Brain pericyte (primary cell): ENCODE measurements around the gene SLC7A8.
"Not testable (repeated sequence)": the region's sequence is repeated elsewhere in the genome, so short reads cannot be mapped to it uniquely, and the experiment has no call there.

Source experiments
- DNase-seq: peaks from one replicate; pipeline ENCODE4 v3.0.0-alpha.2; 2012; ENCODE audit warnings: low read depth, low spot score

SLC7A8 gene

DNA sequence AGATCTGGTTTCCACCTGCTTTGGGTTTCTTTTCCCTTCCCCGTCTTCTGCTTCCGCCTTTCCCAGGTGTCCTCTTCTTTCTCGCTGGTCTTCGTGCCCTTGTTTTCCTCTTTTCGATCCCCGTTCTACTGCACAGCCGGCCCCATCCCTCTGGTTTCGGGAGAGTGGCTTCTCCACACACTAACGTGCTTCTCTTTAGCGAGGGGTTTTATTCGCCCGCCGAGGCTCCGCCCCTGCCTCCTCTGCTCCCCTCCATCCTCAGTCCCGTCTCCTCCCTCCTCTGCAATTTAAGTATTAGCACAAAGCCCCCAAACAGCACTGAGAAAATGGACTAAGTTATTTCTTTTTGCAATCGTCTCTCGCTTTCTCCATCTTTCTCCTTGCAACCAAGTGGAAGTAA lies at the start of gene SLC7A8:
TSS of gene SLC7A8 (minus strand) at position 182 of the 400 bp plus-strand sequence. CDS start 746 bp downstream, outside the sequence.
- no peak for DNase-seq

DNA sequence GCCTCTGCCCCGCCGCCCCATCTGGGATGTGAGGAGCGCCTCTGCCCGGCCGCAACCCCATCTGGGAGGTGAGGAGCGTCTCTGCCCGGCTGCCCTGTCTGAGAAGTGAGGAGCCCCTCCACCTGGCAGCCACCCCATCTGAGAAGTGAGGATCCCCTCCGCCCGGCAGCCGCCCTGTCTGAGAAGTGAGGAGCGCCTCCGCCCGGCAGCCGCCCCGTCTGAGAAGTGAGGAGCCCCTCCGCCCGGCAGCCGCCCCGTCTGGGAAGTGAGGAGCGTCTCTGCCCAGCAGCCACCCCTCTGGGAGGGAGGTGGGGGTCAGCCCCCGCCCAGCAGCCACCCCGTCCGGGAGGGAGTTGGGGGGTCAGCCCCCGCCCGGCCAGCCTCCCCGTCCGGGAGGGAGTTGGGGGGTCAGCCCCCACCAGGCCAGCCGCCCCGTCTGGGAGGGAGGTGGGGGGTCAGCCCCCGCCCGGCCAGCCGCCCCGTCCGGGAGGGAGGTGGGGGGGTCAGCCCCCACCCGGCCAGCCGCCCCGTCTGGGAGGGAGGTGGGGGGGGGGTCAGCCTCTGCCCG lies 48.9 kb upstream of the SLC7A8 start:
- not testable (repeated sequence) for DNase-seq

DNA sequence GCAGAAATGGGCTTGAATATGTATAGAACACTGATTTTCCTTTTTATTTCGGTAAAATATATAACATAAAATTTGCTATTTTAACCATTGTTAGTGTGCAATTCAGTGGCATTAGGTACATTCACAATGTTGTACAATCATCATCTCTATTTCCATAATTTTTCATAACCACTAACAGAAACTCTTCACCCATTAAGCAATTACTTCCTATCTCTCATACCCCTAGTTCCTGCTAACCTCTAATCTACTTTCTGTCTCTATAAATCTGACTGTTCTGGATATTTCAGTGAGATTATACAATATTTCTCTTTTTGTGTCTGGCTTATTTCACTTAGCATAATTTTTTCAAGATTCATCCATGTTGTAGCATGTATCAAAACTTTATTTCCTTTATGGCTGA lies 45.4 kb upstream of the SLC7A8 start:
- no peak for DNase-seq

DNA sequence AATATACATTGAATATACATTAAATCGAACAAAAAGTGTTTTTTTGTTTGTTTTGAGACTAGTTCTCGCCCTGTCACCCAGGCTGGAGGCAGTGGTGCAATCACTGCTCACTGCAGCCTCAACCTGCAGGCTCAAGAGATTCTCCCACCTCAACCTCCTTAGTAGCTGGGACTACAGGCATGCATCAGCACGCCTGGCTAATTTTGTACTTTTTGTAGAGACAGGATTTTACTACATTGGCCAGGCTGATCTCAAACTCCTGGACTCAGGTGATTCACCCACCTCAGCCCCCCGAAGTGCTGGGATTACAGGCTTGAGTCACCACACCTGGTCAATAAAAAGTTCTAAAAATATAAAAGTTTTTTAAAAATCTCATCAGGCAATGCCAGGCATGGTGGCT lies 44.1 kb upstream of the SLC7A8 start:
- no peak for DNase-seq

DNA sequence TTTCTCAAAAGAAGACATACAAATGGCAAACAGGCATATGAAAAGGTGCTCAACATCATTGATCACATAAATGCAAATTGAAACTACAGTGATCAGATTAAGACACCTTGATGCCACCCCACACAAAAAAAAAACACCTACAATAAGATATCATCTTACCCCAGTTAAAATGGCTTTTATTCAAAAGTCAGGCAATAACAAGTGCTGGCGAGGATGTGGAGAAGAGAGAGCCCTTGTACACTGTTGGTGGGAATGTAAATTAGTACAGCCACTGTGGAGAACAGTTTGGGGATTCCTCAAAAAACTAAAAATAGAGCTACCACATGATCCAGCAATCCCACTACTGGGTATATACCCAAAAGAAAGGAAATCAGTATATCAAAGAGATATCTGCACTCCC lies 41.5 kb upstream of the SLC7A8 start:
- not testable (repeated sequence) for DNase-seq

DNA sequence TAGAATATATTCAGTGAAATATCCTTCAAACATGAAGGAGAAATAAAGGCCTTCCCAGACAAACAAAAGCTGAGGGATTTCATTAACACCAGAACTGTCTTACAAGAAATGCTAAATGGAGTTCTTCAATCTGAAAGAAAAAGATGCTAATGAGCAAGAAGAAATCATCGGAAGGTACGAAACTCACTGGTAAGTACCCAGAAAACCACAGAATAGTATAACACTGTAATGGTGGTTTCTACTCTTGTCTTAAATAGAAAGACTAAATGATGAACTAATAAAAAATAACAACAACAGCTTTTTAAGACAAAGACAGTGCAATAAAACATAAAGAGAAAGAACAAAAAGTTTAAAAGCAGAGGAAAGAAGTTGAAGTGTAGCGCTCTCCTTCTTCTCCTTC lies 35.6 kb upstream of the SLC7A8 start:
- DNase-seq: no peak

DNA sequence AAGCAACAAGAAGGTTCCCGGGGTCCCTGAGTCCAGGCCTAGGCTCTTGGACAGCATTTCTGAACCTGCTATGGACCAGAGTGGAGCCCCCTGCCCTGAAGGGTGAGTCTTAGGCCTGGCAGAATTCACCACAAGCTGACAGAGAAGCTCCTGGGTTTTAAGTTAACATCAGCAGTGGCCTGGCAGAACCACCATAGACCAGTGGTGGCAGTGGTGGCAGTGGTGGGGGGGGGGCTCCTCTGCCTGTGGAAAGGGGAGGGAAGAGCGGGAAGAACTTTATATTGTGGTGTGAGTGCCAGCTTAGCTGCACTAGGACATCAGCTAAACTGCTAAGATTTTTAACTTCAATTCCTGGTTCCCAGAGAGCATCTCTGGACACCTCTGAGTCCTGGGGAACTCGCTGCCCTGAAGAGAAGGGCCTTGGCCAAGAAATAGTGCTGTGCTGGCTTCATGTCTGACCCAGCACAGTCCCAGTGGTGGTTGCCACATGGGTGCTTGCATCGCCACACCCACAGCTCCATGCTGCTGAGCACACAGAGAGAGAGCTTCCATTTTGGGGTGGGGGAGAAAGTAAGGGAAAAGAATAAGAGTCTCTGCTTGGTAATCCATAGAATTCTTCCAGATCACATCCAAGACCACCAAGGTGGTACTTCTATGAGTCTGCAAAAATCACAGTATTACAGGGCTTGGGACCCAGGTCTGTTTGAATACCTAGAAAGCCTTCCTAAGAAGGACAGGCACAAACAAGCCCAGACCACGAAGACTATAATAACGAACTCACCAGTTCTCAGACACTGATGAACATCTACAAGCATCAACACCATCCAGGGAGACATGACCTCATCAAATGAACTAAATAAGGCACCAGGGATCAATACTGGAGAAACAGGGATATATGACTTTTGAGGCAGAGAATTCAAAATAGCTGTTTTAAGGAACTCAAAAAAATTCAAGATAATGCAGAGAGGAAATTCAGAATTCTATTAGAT lies 33.9 kb upstream of the SLC7A8 start:
- no peak for DNase-seq

DNA sequence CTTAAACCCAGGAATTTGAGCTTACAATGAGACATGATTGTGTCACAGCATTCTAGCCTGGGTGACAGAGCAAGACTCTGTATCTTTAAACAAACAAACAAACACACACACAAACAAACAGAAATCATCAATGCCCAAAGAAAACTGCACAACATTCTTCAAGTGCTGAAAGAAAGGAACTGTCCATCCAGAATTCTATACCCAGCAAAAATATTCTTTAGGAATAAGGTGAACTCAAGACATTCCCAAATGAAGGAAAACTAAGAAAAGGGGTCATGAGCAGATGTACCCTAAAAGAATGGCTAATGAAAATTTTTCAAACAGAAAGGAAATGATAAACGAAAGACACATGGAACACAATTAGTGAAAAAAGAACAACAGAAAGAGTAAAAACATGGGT lies 32.0 kb upstream of the SLC7A8 start:
- DNase-seq: no peak

DNA sequence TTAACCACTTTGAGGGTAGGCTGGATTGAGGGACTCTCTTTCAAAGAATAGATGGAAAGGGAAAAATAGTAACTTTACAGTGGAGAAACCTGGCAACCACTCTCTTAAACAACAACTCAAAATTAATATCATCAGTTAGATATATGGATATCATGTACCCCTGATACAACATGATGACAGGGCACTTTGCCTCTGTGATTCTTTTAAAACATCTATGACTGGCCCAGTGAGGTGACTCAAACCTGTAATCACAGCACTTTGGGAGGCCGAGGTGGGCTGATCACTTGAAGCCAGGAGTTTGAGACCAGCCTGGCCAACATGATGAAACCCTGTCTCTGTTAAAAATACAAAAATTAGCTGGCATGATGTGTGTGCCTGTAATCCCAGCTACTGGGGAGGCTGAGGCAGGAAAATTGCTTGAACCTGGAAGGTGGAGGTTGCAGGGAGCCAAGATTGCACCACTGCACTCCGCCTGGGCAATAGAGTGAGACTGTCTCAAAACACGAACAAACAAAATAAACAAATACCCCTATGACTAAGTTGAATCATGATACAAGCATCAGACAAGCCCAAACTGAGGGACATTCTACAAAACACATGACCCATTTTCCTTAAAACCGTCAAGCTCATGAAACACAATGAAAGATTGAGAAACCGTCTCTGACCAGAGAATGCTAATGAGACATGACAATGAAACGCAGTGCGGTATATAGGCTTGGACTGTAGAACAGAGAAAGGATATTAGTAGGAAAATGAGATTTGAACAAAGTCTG lies 26.4 kb upstream of the SLC7A8 start:
- no peak for DNase-seq

DNA sequence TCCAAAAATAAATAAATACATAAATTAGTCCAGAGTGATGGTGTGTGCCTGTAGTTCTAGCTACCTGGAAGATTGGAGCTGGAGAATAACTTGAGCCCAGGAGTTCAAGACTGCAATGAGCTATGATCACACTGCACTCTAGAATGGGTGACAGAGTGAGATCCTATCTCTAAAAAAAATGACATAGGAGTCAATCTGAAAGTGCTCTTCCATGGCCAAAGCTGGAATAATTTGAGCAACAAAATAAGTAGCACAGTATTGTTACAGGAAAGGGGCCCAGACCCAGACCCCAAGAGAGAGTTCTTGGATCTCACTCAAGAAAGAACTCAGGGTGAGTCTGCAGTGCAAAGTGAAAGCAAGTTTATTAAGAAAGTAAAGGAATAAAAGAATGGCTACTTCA lies 24.9 kb upstream of the SLC7A8 start:
- DNase-seq: no peak

DNA sequence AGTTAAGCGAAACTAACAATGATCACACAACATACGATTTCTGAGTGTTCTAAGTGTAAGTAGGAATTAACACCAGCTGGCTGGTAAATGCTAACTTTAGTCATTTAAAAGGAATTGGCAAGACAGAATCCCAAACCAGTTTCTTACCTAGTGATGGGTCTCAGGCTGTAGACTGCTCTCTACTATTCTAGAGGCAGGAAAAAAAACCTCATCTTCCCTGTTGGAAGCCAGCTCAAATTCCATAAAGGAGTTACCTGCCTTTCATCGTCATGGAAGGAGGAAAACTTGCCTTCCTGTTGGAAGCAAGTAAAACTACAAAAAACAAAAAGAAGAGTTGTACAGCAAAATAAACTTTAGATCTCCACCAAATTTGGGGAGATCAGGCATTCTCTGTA lies 23.7 kb upstream of the SLC7A8 start:
- no peak for DNase-seq

DNA sequence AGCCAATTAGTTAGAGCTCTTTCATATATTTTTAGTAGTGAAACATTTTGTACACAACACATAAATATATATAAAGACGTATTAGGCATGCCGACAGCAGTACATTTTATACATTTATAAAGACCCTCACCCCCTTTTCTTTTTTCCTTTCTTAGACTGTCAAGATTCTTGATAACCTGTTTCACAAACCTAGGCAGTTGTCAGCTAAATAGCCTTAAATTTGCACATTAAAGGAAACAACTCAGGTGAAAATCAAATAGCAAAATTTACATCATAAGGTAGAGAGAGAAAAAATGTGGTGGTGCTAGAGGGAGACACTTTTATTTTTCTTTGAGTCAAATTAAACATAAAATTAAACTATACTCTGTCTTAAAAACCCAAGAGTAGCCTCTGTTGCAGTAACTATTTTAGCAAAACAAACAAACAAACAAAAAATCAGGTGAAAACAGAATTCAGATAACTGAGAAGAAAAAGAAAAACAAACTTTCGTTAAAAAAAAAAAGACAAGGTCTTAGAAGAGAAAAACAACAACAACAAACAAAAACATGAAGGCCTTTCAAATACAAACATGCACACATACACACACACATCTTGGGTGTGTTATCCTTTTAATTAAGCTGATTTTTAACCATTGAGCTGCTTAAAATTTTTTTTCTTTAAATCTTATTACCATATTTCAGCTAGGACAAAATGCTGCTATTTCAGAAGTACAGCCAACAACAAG lies 23.1 kb upstream of the SLC7A8 start:
- DNase-seq: no peak

DNA sequence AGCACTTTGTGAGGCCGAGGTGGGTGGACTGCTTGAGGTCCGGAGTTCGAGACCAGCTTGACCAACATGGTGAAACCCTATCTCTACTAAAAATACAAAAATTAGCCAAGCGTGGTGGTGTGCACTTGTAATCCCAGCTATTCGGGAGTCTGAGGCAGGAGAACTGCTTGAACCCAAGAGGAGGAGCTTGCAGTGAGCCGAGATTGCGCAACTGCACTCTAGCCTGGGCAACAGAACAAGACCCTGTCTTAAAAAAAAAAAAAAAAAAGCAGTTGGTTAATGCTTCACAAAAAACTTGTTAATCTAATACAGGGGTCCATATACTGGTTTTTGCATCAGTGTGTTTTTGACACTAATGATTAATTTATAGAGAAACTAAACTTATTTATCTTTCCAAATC lies 18.5 kb upstream of the SLC7A8 start:
- no peak for DNase-seq

DNA sequence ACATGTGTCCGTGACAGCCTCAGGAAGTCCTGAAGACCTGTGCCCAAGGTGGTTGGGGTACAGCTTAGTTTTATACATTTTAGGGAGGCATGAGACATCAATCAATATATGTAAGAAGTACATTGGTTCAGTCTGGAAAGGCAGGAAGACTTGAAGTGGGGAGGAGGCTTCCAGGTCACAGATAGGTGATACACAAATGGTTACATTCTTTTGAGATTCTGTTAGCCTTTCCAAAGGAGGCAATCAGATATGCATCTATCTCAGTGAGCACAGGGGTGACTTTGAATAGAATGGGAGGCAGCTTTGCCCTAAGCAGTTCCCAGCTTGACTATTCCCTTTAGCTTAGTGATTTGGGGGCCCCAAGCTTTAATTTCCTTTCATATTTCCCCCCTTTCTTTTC lies 15.7 kb upstream of the SLC7A8 start:
- not testable (repeated sequence) for DNase-seq

DNA sequence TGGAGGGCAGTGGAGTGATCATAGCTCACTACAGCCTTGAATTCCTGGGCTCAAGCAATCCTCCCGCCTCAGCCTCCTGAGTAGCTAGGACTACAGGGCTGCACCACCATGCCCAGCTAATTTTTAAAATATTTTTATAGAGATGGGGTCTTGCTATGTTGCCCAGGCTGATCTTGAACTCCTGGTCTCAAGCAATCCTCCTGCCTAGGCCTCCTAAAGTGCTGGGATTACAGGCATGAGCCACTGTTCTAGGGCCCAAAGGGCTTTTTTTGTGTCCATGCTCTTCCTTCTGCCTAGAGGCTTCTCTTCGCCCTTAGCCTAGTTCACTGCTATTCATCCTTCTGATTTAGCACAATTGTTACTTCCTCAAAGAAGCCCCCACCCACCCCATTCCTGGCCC lies 13.0 kb upstream of the SLC7A8 start:
- not testable (repeated sequence) for DNase-seq

DNA sequence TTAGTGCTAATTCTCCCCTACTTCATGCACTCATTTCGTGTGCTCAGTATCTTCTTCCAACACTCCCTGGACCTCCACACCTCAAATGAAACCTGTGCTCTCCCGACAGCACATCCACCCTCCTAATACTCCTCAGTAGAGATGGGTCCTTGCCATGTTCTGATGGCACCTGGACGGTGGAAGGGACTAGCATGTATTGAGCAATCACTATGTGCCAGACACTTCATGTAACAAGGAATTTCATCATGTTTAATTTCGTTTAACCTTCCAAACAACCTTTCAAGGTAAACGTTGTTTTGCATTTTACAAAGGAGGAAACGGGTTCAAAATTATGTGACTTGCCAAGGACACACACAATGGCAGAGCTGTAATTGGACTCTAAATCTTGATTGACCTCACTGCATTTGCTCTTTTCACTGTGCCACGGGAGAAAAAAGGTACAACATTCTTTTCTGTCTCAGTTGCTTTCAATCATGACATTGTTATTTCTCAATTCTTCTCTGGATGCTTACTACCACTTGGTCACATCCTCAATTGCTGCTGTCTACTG lies 12.2 kb upstream of the SLC7A8 start:
- no peak for DNase-seq

DNA sequence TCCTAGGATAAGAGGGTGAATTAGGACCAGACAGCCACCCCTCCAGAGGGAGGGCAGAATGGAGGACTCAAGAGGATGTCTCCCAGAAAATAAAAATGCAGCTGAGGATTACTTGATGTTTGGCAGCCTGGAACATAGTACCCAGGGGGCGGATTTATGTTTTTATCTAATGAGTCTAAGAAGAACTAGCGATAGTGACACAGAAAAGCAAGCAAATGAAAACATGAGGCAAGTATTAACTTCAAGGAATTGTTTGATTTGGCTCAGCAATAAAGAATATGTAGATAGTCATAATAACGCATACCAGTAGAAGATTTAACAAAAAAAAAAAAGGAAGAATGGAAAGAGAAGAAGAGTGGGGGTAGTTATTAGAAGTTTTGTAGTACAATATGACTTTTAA lies 10.0 kb upstream of the SLC7A8 start:
- no peak for DNase-seq

DNA sequence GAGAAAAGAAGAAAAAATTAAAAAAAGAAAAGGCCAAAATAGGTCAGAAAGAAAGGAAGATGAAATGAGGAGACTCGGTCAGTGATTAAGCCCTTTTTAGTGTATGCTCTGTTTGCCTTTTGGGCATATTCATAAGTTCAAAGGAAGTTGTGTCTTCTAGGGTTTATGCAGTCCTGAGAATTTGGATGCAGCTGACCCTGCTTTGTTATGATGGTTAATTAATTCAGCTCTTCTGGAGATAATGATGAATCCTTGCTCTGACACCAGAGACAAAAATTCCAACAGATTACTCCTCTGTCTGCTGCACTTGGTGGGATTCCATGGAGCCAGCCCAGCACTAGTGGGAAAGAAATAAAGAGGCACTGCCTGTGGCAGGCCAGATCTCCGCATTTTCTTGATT lies 4.5 kb upstream of the SLC7A8 start:
- no peak for DNase-seq

DNA sequence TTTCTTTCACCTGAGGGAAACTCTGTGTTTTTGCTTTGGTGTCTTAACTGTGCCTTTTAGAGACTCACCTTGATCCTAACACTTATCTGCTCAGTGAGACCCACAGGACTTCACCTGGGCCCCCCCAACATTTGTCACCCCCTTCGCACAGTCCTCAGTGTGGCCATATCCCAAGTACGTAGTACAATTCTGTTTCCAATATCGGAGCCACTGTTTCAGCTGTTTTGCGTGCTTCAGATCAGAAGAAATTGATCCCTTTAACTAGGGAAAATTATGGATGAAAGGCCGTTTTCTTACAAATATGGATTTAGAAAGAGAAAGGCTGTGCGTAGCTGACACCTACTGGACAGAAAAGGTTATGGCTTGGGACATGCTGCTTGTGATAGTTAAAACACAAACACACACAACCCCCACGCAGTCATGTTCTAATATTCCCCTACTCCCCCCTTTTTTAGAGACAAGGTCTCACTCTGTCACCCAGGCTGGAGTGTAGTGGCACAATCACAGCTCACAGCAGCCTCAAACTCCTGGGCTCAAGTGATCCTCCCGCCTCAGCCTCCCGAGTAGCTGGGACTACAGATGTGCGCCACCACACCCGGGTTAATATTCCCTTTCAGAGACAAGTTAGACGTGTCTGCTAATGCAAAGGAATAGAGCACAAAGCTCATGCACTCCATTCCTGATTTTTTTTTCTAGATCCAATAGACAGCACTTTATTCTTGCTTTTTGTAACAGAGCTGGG lies 3.6 kb upstream of the SLC7A8 start:
- peak; percentile 30 for DNase-seq

DNA sequence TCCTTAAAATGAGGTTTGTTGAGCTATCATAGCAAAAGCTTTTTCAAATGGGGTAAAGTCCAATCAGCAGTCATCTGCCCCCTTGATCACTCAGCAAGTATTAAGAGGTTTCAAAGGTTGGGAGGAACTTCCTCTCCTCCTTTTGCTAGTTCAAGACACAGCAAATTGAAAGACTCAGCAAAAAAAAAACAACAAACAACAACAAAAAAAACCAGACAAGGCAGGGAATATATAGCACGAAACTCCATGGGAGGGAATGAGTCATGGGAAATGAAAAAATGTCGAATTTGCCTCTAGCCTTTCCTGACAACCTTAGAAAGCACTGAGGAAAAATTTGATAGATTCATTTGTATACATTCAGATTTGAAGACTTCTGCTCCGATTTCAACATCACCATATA lies 1.6 kb upstream of the SLC7A8 start:
- peak; percentile 30 for DNase-seq

DNA sequence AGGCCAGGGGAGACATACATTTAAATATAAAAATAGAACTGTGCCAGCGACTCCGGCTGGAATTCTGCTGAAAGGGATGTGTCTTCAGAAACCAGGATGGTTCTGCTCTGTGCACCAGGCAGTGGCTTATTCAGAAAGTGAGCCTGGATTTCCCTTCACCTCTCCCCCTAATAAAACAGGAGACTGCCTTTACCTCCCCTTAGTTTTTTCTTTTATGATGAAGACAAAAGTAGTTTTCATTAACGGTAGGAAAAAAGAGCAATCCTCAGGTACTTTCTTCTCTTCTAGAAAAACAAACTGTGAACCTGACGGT lies 346 bp downstream of the SLC7A8 start:
- DNase-seq: no peak
